Measurements from ENCODE around the gene CENPB.
"Not testable (repeated sequence)": the region's sequence is repeated elsewhere in the genome, so short reads cannot be mapped to it uniquely, and the experiment has no call there.

The CENPB gene
- total RNA-seq: 45.7 to 82.0 (median 68.3) reads per million in 3 donors

GRCh38 chr20:3786665-3787323 lies at the start of gene CENPB:
CENPB (minus strand) TSS chr20:3786740; CDS start chr20:3786483, 257 bp downstream.
- no peaks in the 10 kb centered on the region for H3K36me3 ChIP-seq (ENCODE audit: control insufficient read depth, insufficient read depth, low read length)
- no peaks in the 10 kb centered on the region for H3K27me3 ChIP-seq (replicated peaks; ENCODE audit: control insufficient read depth, insufficient read depth, low read length, poor library complexity, severe bottlenecking)

GRCh38 chr20:3836132-3836531 lies 49.6 kb upstream of the CENPB start:
- no peaks in the 10 kb centered on the region for H3K36me3 ChIP-seq (ENCODE audit: control insufficient read depth, insufficient read depth, low read length)
- H3K4me3 ChIP-seq (ENCODE audit: insufficient read depth, low read depth, low read length, poor library complexity, severe bottlenecking): no peak overlapping the region

More at GRCh38 chr20:3786665-3787323, at the start of gene CENPB:
- Histone ChIP-seq H3K4me1 (ENCODE audit: control insufficient read depth, insufficient read depth, low read length, poor library complexity, severe bottlenecking) (peaks cover 8% of the 10 kb centered on the region), H3K27ac (ENCODE audit: insufficient read depth, low read length, poor library complexity, severe bottlenecking) (peak within 1 kb of the TSS; percentile 58), H3K9me3 (ENCODE audit: control insufficient read depth, low read length) (no peaks in the 10 kb centered on the region), H3K4me3 (ENCODE audit: insufficient read depth, low read depth, low read length, poor library complexity, severe bottlenecking) (peak within 1 kb of the TSS; percentile 45)
- DNase-seq: peak; percentile 83 to 85 (median 84)

GRCh38 chr20:3829891-3830290 lies 43.4 kb upstream of the CENPB start:
- not testable (repeated sequence) for H3K27ac ChIP-seq (ENCODE audit: insufficient read depth, low read length, poor library complexity, severe bottlenecking); H3K36me3 ChIP-seq (ENCODE audit: control insufficient read depth, insufficient read depth, low read length); DNase-seq; H3K4me1 ChIP-seq (ENCODE audit: control insufficient read depth, insufficient read depth, low read length, poor library complexity, severe bottlenecking); H3K9me3 ChIP-seq (ENCODE audit: control insufficient read depth, low read length); H3K4me3 ChIP-seq (ENCODE audit: insufficient read depth, low read depth, low read length, poor library complexity, severe bottlenecking); H3K27me3 ChIP-seq (replicated peaks; ENCODE audit: control insufficient read depth, insufficient read depth, low read length, poor library complexity, severe bottlenecking)

More at GRCh38 chr20:3836132-3836531, 49.6 kb upstream of the CENPB start:
- Histone ChIP-seq H3K27me3 (replicated peaks; ENCODE audit: control insufficient read depth, insufficient read depth, low read length, poor library complexity, severe bottlenecking) (no peaks in the 10 kb centered on the region), H3K27ac (ENCODE audit: insufficient read depth, low read length, poor library complexity, severe bottlenecking) (no peak overlapping the region), H3K9me3 (ENCODE audit: control insufficient read depth, low read length) (no peaks in the 10 kb centered on the region), H3K4me1 (ENCODE audit: control insufficient read depth, insufficient read depth, low read length, poor library complexity, severe bottlenecking) (no peaks in the 10 kb centered on the region)
- no peak for DNase-seq

- Histone ChIP-seq H3K27ac (ENCODE audit: insufficient read depth, low read length, poor library complexity, severe bottlenecking) (no peak overlapping the region), H3K4me1 (ENCODE audit: control insufficient read depth, insufficient read depth, low read length, poor library complexity, severe bottlenecking) (no peaks in the 10 kb centered on the region), H3K27me3 (replicated peaks; ENCODE audit: control insufficient read depth, insufficient read depth, low read length, poor library complexity, severe bottlenecking) (no peaks in the 10 kb centered on the region), H3K36me3 (ENCODE audit: control insufficient read depth, insufficient read depth, low read length) (peaks cover 13% of the 10 kb centered on the region), H3K9me3 (ENCODE audit: control insufficient read depth, low read length) (no peaks in the 10 kb centered on the region), H3K4me3 (ENCODE audit: insufficient read depth, low read depth, low read length, poor library complexity, severe bottlenecking) (no peak overlapping the region)
- no peak for DNase-seq
Measured at GRCh38 chr20:3828798-3829197, 42.3 kb upstream of the CENPB start.

- Histone ChIP-seq H3K4me1 (ENCODE audit: control insufficient read depth, insufficient read depth, low read length, poor library complexity, severe bottlenecking) (no peaks in the 10 kb centered on the region), H3K4me3 (ENCODE audit: insufficient read depth, low read depth, low read length, poor library complexity, severe bottlenecking) (no peak overlapping the region), H3K27ac (ENCODE audit: insufficient read depth, low read length, poor library complexity, severe bottlenecking) (no peak overlapping the region), H3K9me3 (ENCODE audit: control insufficient read depth, low read length) (no peaks in the 10 kb centered on the region), H3K27me3 (replicated peaks; ENCODE audit: control insufficient read depth, insufficient read depth, low read length, poor library complexity, severe bottlenecking) (no peaks in the 10 kb centered on the region), H3K36me3 (ENCODE audit: control insufficient read depth, insufficient read depth, low read length) (peaks cover 25% of the 10 kb centered on the region)
- DNase-seq: no peak
Measured at GRCh38 chr20:3826420-3826819, 39.9 kb upstream of the CENPB start.

GRCh38 chr20:3825526-3825925 lies 39.0 kb upstream of the CENPB start:
- peaks cover 25% of the 10 kb centered on the region for H3K36me3 ChIP-seq (ENCODE audit: control insufficient read depth, insufficient read depth, low read length)
- DNase-seq: no peak
- no peaks in the 10 kb centered on the region for H3K4me1 ChIP-seq (ENCODE audit: control insufficient read depth, insufficient read depth, low read length, poor library complexity, severe bottlenecking)
- no peaks in the 10 kb centered on the region for H3K9me3 ChIP-seq (ENCODE audit: control insufficient read depth, low read length)
- H3K27ac ChIP-seq (ENCODE audit: insufficient read depth, low read length, poor library complexity, severe bottlenecking): no peak overlapping the region
- H3K4me3 ChIP-seq (ENCODE audit: insufficient read depth, low read depth, low read length, poor library complexity, severe bottlenecking): no peak overlapping the region
- H3K27me3 ChIP-seq (replicated peaks; ENCODE audit: control insufficient read depth, insufficient read depth, low read length, poor library complexity, severe bottlenecking): no peaks in the 10 kb centered on the region

- Histone ChIP-seq H3K36me3 (ENCODE audit: control insufficient read depth, insufficient read depth, low read length) (peaks cover 25% of the 10 kb centered on the region), H3K9me3 (ENCODE audit: control insufficient read depth, low read length) (no peaks in the 10 kb centered on the region), H3K4me1 (ENCODE audit: control insufficient read depth, insufficient read depth, low read length, poor library complexity, severe bottlenecking) (peaks cover 9% of the 10 kb centered on the region), H3K27ac (ENCODE audit: insufficient read depth, low read length, poor library complexity, severe bottlenecking) (no peak overlapping the region), H3K27me3 (replicated peaks; ENCODE audit: control insufficient read depth, insufficient read depth, low read length, poor library complexity, severe bottlenecking) (no peaks in the 10 kb centered on the region), H3K4me3 (ENCODE audit: insufficient read depth, low read depth, low read length, poor library complexity, severe bottlenecking) (no peak overlapping the region)
- DNase-seq: no peak
Measured at GRCh38 chr20:3823881-3824280, 37.3 kb upstream of the CENPB start.

- Histone ChIP-seq H3K27ac (ENCODE audit: insufficient read depth, low read length, poor library complexity, severe bottlenecking) (no peak overlapping the region), H3K9me3 (ENCODE audit: control insufficient read depth, low read length) (no peaks in the 10 kb centered on the region), H3K27me3 (replicated peaks; ENCODE audit: control insufficient read depth, insufficient read depth, low read length, poor library complexity, severe bottlenecking) (no peaks in the 10 kb centered on the region), H3K4me1 (ENCODE audit: control insufficient read depth, insufficient read depth, low read length, poor library complexity, severe bottlenecking) (peaks cover 15% of the 10 kb centered on the region), H3K36me3 (ENCODE audit: control insufficient read depth, insufficient read depth, low read length) (peaks cover 25% of the 10 kb centered on the region), H3K4me3 (ENCODE audit: insufficient read depth, low read depth, low read length, poor library complexity, severe bottlenecking) (no peak overlapping the region)
- DNase-seq: no peak
Measured at GRCh38 chr20:3821996-3822395, 35.5 kb upstream of the CENPB start.

- Histone ChIP-seq H3K4me1 (ENCODE audit: control insufficient read depth, insufficient read depth, low read length, poor library complexity, severe bottlenecking) (peaks cover 21% of the 10 kb centered on the region), H3K27me3 (replicated peaks; ENCODE audit: control insufficient read depth, insufficient read depth, low read length, poor library complexity, severe bottlenecking) (no peaks in the 10 kb centered on the region), H3K9me3 (ENCODE audit: control insufficient read depth, low read length) (no peaks in the 10 kb centered on the region), H3K36me3 (ENCODE audit: control insufficient read depth, insufficient read depth, low read length) (peaks cover 21% of the 10 kb centered on the region), H3K27ac (ENCODE audit: insufficient read depth, low read length, poor library complexity, severe bottlenecking) (peak overlapping the region; percentile 98), H3K4me3 (ENCODE audit: insufficient read depth, low read depth, low read length, poor library complexity, severe bottlenecking) (peak overlapping the region; percentile 73)
- DNase-seq: no peak
Measured at GRCh38 chr20:3820901-3821727, 34.6 kb upstream of the CENPB start.
